WTC11 (cell line): ENCODE measurements around the gene LAT.

ENCODE experiments used
- CREM ChIP-seq: sonication (generic); formaldehyde crosslinking; IDR thresholded peaks from 2 replicates; pipeline ENCODE4 v1.8.1; 2022; ENCODE audit warnings: mild to moderate bottlenecking, missing genetic modification reagents, moderate library complexity
- CTCF ChIP-seq: fragments of 200-600 bp; IDR thresholded peaks from 2 replicates; pipeline ENCODE4 v1.8.0; 2022; ENCODE audit warnings: antibody characterized with exemption
- ELF4 ChIP-seq: sonication (generic); formaldehyde crosslinking; IDR thresholded peaks from 2 replicates; pipeline ENCODE4 v1.8.1; 2022; ENCODE audit warnings: low read depth, mild to moderate bottlenecking, moderate library complexity, missing genetic modification reagents
- MAX ChIP-seq: sonication (generic); formaldehyde crosslinking; IDR thresholded peaks from 2 replicates; pipeline ENCODE4 v1.8.0; 2022; ENCODE audit warnings: mild to moderate bottlenecking, missing genetic modification reagents

DNA sequence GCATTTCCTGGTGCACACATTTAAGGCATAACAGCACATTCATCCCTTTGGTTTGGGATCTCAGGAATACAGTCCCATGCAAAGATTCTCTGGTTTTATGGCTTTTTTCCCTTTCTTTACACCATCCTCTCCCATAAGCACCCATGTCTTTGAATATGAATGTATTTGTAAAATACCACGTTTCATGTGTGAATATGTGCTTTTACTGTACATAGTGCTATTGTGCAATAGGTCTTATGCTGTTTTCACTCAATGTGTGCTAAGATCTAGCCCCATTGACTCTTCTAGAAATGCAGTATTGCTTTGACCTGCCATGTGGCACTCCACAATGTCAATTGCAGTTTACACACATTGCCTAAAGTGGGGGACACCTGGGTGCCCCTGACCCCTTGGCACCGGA is 20.4 kb upstream of the LAT start:
- no peak for TF ChIP-seq CTCF
- TF ChIP-seq ELF4 = no peak
- no peak for TF ChIP-seq CREM (CRISPR knock-in tag)
- TF ChIP-seq MAX (CRISPR knock-in tag) = no peak
